HG02970 (cell line): Measurements from ENCODE around the gene LRRC27.
A peak's percentile ranks its signal among the peaks of the same experiment; 100 is the strongest.

ENCODE experiments used
- ATAC-seq: cut with Tn5 transposase; IDR thresholded peaks from one replicate; pipeline ENCODE4 v1.9.1; 2021; ENCODE audit warnings: mild to moderate bottlenecking, moderate library complexity, moderate number of reproducible peaks; ENCODE audit not compliant: unreplicated experiment, low FRiP score

LRRC27 gene

GRCh38 chr10:132420981-132421846 is 89.2 kb downstream of the LRRC27 start:
- ATAC-seq: no peak

- ATAC-seq: peak; percentile 41
Measured at GRCh38 chr10:132421847-132422751, 90.1 kb downstream of the LRRC27 start.

GRCh38 chr10:132422903-132423825 is 91.2 kb downstream of the LRRC27 start:
- no peak for ATAC-seq

GRCh38 chr10:132423966-132424861 is 92.2 kb downstream of the LRRC27 start:
- ATAC-seq: no peak

GRCh38 chr10:132425029-132425756 is 93.2 kb downstream of the LRRC27 start:
- no peak for ATAC-seq

GRCh38 chr10:132425757-132426155 is 93.8 kb downstream of the LRRC27 start:
- ATAC-seq: no peak

GRCh38 chr10:132427006-132427771 is 95.2 kb downstream of the LRRC27 start:
- no peak for ATAC-seq

GRCh38 chr10:132427939-132428367 is 96.0 kb downstream of the LRRC27 start:
- no peak for ATAC-seq

- ATAC-seq: no peak
Measured at GRCh38 chr10:132428486-132428995, 96.5 kb downstream of the LRRC27 start.
